Measurements from ENCODE around the gene PARD6G. TPM values are rescaled to one million over a fixed set of nuclear protein-coding genes. Genes with fewer than 3 reads are reported as not detected.

Gene PARD6G
- total RNA-seq, 2 donors from 2014 or later: 1.9 to 2.8 TPM

DNA sequence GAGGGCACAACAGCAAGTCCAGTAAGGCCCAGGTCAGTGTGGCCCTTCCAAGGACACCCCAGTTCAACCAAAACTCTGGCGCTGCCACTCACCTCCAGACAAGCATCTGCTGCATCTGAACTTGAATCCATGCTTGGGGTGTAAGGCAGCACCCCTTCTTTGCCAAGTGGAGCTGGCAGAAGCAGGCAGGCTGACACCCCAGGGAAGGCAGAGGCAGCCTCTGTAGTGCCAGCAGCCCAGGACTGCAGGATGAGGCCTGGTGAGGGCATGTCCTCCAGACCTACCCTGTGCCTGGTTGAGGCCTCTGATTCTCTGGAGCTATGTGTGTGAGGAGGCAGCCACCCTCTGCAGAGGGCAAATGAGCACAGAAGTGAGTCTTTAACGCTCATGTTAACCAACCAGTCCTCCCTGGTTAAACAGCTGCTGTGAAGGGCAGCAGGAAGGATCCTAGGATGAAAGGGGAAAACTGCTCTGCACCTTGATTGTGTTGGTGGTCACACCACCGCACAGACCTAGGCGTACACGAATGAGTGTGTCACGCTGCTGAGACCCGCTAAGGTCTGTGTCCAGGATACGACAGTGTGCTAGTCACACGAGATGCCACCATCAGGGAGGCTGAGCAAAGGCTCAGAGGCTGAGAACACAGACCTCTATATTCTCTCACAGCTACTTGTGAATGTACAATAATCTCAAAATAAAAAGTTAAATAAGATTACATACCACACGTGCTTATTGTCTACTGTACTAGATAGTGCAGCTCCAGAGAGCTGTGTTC, 2.2 kb downstream of the PARD6G start:
- Histone ChIP-seq H3K4me3 (no peak overlapping the region), H3K27me3 (no peaks in the 10 kb centered on the region), H3K9me3 (no peaks in the 10 kb centered on the region), H3K36me3 (no peaks in the 10 kb centered on the region), H3K27ac (no peak overlapping the region), H3K4me1 (peaks cover 0 to 13% of the 10 kb centered on the region in 2 donors)
- DNase-seq (ENCODE audit: low spot score): peak; percentile 53
- TF ChIP-seq, protein P1, sequence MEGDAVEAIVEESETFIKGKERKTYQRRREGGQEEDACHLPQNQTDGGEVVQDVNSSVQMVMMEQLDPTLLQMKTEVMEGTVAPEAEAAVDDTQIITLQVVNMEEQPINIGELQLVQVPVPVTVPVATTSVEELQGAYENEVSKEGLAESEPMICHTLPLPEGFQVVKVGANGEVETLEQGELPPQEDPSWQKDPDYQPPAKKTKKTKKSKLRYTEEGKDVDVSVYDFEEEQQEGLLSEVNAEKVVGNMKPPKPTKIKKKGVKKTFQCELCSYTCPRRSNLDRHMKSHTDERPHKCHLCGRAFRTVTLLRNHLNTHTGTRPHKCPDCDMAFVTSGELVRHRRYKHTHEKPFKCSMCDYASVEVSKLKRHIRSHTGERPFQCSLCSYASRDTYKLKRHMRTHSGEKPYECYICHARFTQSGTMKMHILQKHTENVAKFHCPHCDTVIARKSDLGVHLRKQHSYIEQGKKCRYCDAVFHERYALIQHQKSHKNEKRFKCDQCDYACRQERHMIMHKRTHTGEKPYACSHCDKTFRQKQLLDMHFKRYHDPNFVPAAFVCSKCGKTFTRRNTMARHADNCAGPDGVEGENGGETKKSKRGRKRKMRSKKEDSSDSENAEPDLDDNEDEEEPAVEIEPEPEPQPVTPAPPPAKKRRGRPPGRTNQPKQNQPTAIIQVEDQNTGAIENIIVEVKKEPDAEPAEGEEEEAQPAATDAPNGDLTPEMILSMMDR (IDR thresholded peaks at IDR 0.05): no peak

DNA sequence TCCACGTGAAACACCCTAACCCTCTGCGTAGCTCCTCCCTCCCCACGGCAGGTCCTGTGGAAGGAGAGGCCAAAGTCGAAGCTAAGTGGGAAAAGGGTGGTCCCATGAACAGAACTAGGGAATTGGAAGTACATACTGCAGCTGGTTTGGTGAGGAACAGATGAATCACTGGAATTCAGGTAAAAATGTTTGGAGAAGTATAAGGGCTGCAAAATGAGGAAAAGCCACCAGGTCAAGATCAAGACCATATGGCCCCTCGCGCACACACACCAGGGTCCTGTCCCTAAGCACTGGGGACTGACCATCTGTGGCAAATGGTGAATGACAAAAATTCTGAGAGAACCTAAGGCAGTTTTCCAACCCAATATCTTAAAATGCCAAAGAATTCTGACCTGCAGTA, 3.1 kb downstream of the PARD6G start:
- H3K27me3 ChIP-seq: no peaks in the 10 kb centered on the region
- H3K9me3 ChIP-seq: no peaks in the 10 kb centered on the region
- no peaks in the 10 kb centered on the region for H3K36me3 ChIP-seq
- no peak overlapping the region for H3K4me3 ChIP-seq
- no peak overlapping the region for H3K27ac ChIP-seq
- TF ChIP-seq, protein P1 (IDR thresholded peaks at IDR 0.05): no peak
- peaks cover 0 to 13% of the 10 kb centered on the region in 2 donors for H3K4me1 ChIP-seq
- no peak for DNase-seq (ENCODE audit: low spot score)

GRCh38 chr18:80243204-80243603, 4.1 kb downstream of the PARD6G start:
- no peaks in the 10 kb centered on the region for H3K36me3 ChIP-seq
- no peak overlapping the region for H3K27ac ChIP-seq
- no peak overlapping the region for H3K4me3 ChIP-seq
- no peak for DNase-seq (ENCODE audit: low spot score)
- H3K4me1 ChIP-seq: peaks cover 0 to 13% of the 10 kb centered on the region in 2 donors
- TF ChIP-seq, protein P1 (IDR thresholded peaks at IDR 0.05): no peak
- no peaks in the 10 kb centered on the region for H3K9me3 ChIP-seq
- H3K27me3 ChIP-seq: no peaks in the 10 kb centered on the region

- no peaks in the 10 kb centered on the region for H3K36me3 ChIP-seq
- H3K27ac ChIP-seq: no peak overlapping the region
- TF ChIP-seq, protein P1 (IDR thresholded peaks at IDR 0.05): no peak
- H3K4me1 ChIP-seq: peaks cover 0 to 8% of the 10 kb centered on the region in 2 donors
- DNase-seq (ENCODE audit: low spot score): peak; percentile 32
- H3K4me3 ChIP-seq: no peak overlapping the region
- H3K27me3 ChIP-seq: no peaks in the 10 kb centered on the region
- H3K9me3 ChIP-seq: no peaks in the 10 kb centered on the region
Observed at GRCh38 chr18:80241919-80242777, 5.2 kb downstream of the PARD6G start.

DNA sequence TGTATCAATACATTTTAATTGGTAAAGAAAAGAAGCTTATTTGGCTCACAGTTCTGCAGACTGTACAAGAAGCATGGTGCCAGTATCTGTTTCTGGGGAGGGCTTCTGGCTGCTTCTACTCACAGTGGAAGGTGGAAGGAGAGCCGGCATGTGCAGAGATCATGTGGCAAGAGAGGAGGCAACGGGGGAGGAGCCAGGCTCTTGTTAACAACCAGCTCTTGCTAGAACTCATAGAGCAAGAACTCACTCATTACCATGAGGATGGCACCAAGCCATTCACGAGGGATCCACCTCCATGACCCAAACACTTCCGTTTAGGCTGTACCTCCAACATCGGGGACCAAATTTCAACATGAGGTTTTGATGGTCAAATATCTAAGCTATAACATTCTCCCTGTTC, 7.5 kb downstream of the PARD6G start:
- Histone ChIP-seq H3K27me3 (no peaks in the 10 kb centered on the region), H3K9me3 (no peaks in the 10 kb centered on the region), H3K27ac (no peak overlapping the region), H3K36me3 (no peaks in the 10 kb centered on the region), H3K4me1 (no peaks in the 10 kb centered on the region), H3K4me3 (no peak overlapping the region)
- DNase-seq (ENCODE audit: low spot score): peak; percentile 42
- TF ChIP-seq, protein P1 (IDR thresholded peaks at IDR 0.05): no peak

Measured in right atrium auricular region (tissue), 2 donors.